D721Med (cell line): ENCODE measurements around the gene PLOD3.
A peak's percentile ranks its signal among the peaks of the same experiment; 100 is the strongest.

Source experiments
- DNase-seq: peaks from one replicate; pipeline ENCODE4 v3.0.0; 2011; ENCODE audit warnings: low spot score; ENCODE audit not compliant: insufficient read length
- FAIRE-seq: peaks from 2 replicates; lab custom pipeline; 2011; peaks lifted over from hg19 to GRCh38; lab: Jason Lieb, UNC
- CTCF ChIP-seq: IDR thresholded peaks from 2 replicates; pipeline ENCODE4 v1.5.1; 2012; ENCODE audit warnings: mild to moderate bottlenecking, control low read depth; ENCODE audit not compliant: insufficient read depth; ENCODE audit errors: missing control alignments

PLOD3 gene

DNA sequence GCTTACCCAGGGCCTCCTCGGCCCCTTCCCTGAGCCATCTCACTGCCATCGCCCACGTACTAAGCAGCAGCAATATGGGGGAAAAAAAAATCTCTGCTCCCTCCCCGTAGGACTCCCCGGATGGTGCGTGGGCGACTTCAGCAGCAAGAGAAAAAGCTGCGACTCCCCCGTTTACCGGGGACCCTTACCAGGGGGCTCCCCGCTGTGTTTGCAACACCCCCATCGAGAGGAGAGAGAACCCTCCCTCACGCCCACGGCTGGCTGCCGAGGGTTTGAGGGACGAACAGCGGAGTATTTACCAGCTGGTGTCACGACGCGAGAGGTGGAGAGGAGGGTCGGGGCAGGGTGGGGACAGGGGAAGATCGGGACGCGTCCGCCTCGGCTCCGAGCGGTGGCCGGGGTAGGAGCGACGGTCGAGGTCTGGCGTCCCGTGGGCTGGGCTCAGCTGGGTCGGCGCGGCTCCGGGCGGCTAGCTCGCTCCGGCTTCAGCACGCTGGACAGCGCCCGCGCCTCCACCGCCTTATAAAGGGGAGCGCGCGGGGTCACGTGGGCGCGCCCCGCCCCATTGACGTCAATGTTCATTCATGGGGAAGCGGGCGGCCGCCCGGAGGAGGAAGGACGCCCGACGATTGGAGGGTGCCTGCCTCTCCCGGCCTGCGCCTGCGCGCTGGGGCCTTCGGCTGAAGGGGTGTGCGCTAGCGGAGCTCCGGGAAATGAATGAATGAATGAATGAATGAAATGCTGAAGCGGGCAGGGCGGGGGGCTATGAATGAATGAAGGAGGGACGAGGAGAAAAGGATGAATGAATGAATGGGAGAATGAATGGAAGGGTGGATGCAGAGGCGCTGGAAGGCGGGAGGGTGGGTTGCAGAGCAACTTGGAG, 52.1 kb downstream of the PLOD3 start, which contains the start of gene VGF:
TSS of gene VGF (minus strand) at position 495 of the 883 bp plus-strand sequence. CDS start 726 bp downstream, outside the sequence.
- no peak for FAIRE-seq
- DNase-seq = peak; percentile 79
- TF ChIP-seq CTCF = no peak

GRCh38 chr7:101164071-101164840, 53.1 kb downstream of the PLOD3 start:
- DNase-seq (no peak), FAIRE-seq (no peak)
- no peak for TF ChIP-seq CTCF

DNA sequence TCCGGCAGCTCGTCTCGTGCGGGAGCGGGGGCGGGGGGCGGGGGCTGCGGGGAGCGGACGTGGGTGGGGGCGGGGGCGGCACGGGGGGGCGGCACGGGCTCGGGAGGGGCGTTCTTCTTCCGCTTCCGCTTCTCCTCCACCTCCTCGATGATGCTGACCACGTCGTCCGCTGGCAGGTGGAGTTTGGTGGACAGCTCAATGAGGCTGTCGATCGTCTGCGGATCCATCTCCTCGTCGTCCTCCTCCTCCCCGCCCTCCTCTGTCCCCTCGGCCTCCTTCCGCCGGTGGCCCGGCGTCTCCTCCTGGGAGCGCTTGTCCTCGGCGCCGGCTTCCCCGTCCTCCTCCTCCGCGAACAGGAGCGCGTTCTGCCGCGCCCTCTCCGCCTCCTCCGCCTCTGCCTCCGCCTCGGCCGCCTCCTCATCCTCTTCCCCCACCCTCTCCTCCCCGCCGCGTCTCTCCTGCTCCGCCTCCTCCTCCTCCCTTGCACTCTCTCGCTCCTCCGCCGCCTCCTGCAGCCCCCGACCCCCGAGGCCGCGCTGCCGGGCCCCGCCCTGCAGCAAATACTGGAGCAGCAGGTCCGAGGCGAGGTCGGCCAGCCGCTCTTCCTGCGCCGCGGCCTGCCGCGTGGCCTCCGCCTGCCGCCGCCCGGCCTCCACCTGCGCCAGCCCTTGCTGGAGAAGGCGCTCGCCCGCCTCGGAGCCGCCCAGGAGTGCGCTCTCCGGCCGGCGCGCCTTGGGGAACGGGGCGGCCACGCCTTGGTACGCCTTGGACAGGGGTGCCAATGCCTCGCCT, 53.9 kb downstream of the PLOD3 start:
- TF ChIP-seq CTCF = no peak
- DNase-seq (no peak), FAIRE-seq (no peak)

DNA sequence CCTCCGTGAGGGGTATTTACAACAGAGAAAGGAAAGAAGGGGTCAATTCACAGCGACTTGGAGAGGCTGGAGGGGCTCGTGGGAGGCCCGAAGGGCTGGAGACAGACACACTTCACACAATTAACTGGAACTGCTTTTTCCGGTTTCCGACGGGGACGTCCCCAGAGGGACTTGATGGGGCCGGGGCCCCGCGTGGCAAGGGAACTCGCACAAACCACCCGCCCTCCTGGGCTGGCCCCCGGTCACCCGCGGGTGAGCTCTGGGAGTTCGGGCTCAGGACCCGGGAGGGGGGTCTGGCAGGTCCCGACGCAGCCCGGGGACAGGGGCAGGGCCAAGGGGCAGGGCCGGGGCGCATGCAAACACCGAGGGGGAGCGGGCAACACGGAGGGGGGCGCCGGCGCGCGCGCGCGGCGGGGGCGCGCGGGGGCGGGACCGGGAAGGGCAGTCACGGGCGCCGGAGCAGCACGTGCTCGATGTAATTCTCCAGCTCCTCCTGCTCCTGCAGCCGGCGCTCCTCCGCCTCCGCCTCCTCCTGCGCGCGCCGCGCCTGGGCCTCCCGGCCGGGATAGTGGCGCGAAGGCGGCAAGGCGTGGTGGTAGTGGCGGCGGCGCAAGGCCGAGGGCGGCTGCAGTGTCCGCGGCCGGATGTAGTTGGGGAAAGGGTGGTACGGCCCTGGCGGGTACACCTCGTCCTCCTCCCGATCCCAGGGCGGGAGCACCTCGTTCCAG, 54.7 kb downstream of the PLOD3 start:
- DNase-seq = no peak
- no peak for TF ChIP-seq CTCF
- FAIRE-seq = no peak

DNA sequence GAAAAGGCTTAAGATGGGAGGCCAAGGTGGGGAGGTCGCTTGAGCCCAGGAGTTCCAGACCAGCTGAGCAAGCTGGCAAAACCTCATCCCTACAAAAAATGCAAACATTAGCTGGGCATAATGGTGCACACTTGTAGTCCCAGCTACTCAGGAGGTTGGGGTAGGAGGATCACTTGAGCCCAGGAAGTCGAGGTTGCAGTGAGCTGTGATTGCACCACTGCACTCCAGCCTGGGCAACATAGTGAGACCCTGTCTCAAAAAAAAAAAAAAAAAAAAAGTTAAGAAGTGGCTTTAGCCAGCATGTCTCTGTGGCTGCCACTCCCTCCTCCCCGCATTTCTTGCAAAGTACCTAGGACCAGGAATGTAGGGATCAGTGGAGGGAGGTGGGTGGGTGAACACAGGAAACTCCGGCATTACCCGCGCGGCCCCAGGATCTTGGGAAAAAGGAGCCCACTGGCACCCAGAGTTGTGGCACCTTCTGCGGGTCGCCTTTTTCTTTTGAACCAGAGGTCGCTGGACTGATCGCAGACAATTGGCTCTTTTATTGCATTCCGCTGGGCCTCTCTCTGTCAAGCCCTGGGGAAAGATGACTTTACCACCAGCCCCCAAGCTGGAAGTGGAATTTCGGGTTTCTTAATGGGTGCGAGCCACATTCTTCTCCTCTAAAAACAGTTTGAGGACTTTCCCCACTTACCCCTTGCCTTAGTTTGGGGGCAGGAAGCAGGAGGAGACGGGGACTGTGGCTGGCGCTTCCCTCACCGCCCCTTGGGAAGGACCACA, 55.5 kb downstream of the PLOD3 start:
- TF ChIP-seq CTCF = no peak
- no peak for DNase-seq
- no peak for FAIRE-seq

- FAIRE-seq = no peak
- no peak for DNase-seq
- TF ChIP-seq CTCF = no peak
Observed at GRCh38 chr7:101160910-101161309, 56.5 kb downstream of the PLOD3 start.
